HG02840 (cell line): ENCODE results near the gene SFMBT2.

Source experiments
- ATAC-seq: cut with Tn5 transposase; IDR thresholded peaks from one replicate; pipeline ENCODE4 v1.9.1; 2021; ENCODE audit warnings: mild to moderate bottlenecking, moderate library complexity, moderate number of reproducible peaks; ENCODE audit not compliant: unreplicated experiment, low FRiP score

Gene SFMBT2

DNA sequence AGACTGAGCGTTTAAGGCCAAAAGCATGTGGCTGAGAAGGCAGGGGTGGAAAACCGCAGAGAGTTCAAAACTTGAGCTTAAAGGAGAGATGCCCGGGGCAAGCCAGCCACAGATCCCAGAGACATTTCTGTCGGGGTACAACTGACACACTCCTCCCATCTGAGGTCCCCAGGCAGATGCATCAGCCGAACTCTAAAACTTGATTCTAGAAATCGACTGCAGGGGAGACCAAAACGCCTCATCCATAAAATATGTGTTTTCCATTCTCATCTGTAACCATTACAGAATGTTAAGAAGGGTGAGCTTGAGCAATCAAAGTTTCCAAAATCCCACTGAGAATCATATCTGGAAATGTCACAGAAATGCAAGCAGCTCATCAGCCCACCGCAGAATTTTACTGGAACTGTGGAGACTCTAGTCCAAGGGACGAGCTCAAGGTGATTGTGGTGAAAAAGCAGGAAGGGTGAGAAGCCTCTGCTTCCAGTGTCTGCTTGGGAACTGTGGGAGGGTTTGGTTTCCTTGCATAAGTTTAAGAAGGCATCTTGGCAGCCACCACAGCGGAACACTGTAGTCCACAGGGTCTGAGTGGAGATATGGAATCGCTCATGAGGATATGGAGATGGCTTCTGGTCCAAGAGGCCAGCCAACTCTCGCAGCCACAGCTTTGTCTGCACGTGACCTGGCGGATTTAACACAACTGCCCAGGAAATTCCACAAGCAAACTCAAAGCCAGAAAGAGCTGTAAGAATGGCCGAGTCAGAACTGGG is 249.2 kb downstream of the SFMBT2 start:
- ATAC-seq: no peak

DNA sequence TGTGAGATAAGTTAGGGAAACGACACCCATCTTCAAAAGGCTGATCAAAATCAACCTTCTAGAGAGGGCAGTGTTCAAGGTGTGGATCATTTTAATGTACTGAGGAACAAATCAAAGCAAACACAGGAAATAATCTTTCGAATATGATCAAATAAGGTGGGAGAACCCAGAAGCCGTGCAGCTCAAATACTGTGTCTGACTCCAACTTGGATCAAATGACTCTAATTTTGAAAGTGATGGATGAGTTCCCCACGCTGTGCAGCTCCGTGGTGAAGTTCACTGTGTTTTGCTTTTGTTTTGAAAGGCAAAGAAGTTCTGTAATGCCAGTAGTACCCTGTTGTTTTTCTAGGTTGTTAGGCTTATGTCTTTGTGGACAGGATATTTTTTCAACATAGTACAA is 250.9 kb downstream of the SFMBT2 start:
- no peak for ATAC-seq

DNA sequence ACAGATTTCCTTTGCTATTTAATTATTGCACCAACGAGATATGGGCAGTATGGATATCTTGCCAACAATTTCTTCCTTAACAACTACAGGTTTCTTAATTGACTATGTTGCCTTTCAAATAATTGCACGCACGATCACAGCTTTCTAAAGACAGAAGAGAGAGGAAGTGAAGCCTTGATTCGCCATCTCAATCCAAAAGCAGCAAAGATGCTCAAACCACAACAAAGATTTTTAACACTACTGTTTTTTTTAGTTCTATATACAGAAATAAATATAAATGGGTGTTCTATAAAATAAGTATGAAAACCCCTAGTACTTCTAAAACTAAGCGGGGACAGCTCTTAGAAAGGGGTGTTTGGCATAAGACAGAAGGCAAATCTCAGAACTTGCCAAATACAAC is 251.3 kb downstream of the SFMBT2 start:
- ATAC-seq: no peak

DNA sequence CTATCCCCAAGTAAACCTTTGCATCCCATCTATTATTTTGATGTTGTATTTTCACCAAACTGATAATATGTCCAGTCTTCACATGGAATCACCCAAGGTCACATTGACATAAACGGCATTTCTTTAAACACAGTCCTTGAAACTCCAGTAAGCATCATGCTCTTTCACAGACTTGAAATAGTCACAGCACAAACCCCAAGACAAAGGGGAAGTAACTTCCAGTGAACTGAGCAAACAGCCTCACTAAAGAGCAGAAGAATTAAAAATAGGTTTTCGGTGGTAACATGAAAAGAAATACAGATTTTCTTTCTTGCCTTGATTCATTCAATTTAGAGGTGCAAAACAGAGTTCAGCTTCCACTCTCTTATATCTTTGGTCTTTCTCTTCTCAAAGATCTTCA is 253.7 kb downstream of the SFMBT2 start:
- ATAC-seq: no peak

DNA sequence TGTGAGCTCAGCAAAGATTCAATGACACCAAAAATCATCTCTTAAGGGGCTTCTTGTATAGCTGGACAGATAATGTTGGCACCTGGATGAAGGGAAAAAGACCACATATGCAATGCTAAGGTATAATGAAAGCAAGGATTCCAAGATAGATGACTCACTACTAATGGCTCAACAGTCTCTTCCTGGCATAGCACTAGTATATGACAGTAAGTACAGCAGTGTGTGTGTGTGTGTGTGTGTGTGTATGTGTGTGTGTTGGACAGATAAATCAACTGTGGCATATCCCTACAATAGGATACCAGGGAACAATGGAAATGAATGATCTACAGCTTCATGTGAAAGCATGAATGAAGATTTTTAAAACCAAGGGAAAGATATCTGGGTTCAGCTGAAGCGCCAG is 257.1 kb downstream of the SFMBT2 start:
- ATAC-seq: no peak

DNA sequence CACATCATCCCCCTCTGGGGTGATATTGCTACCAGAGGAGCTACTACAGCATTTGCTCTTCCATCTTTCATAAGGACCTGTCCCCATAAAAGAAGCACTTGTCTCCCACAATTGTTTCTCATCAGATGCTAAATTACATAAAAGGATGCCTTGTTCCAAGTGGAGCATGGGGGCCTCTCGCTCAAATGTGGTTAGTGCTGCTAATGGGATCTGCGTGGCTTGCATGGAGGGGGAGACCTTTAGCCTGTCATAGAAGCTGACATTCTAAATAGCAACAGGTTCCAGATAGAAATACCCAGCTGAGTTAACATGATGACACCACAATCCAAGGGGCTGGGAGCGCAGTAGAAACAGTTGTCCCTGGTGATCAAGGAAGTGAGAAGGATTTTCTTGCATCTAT is 257.9 kb downstream of the SFMBT2 start:
- no peak for ATAC-seq

DNA sequence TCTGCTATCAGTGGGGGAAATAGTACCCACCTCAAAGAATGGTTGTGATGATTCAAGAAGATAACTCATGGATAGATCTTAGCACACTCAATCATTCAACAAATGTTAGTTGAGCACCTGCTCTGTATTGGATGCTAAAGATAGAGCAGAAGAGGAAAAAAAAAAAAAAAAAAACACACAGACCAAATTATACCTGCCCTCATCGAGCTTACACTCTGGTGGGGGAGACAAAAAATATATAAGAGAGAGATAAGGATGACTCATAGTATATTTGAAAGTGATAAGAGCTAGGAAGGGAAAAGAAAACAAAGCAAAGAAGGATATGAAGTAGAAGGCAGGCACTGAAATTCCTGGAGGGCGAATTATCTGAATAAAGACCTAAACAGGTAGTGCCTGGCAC is 258.5 kb downstream of the SFMBT2 start:
- ATAC-seq: no peak

DNA sequence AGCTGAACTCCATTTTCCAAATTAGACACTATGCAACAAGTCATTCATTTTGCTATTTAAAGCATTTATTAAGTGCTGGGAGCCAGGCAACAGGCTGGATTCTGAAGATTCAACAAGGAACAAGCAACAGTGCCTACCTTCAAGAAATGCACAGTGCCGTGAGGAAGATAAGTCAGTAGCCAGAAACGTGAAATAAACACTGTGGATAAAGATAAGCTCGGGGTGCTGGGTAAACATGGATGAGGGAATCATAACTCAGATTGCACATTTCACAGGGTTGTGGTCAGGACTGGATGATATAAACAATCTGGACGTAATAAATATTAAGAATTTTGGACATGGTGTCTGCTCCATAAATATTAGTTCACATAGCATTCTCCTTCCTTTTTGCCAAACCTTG is 259.3 kb downstream of the SFMBT2 start:
- ATAC-seq: no peak

DNA sequence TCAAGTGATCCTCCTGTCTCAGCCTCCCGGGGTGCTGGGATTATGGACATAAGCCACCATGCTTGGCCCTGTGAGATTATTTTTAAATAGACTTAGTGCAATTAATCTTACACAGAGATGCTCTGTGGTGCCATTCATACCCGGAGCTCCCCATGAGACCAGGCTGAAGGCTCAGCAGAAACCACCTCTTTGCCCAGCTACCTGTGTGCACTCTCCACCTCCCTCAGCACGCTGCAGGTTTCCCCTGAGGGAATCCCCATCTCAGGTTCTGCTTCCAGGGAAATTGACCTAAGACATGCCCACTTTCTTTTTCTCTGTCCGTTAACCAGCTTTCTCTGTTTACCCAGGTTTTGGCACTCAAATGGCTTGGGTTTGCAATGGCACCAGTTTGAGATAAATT is 260.5 kb downstream of the SFMBT2 start:
- no peak for ATAC-seq

DNA sequence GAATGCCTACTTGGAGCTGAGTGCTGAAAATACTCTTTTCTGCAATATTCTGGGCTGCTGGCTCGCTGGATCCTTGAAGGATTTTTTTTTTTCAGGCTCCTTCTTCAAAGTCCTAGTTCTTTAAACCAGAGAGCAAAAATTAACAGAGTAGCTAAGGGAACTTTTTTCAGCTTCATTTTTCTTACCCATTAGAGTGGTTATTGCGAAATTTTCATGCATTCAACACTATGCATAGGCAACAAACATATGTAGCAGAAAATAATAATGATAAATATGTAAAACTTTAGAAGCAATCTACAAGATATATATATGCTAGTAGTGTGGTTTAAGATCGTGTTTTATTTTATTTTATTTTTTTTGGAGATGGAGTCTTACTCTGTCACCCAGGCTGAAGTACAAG is 264.6 kb downstream of the SFMBT2 start:
- no peak for ATAC-seq

DNA sequence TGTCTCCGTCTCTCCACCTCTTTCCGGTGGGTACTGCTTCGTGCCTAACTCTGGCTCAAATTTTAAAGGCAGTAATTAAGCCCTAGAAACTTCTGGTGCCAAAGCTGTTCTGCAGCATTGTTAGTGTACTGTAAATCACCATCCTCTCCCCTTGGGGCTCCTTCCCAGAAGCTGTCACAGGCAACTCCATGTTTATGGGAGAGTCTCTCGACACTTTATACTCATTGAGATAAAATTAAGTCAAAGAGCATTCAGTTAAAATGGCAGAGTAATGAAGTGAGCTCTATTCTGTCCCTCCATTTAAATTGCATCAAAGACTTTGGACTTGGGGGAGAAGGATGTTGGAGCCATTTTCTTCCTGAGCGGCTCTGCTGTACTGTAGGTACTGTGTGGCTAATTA is 274.8 kb downstream of the SFMBT2 start:
- no peak for ATAC-seq

DNA sequence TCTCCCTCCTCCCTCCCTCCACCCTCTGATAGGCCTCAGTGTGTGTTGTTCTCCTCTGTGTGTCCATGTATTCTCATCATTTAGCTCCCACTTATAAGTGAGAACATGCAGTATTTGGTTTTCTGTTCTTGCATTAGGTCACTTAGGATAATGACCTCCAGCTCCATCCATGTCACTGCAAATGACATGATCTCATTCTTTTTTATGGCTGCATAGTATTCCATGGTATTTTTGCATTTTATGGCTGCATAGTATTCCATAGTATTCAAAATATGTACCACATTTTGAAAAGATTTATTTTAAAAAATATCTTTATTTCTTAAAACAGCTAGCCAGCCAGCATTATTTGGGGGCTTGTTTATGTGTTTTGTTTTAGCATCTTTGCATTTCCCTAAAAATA is 275.6 kb downstream of the SFMBT2 start:
- ATAC-seq: no peak

DNA sequence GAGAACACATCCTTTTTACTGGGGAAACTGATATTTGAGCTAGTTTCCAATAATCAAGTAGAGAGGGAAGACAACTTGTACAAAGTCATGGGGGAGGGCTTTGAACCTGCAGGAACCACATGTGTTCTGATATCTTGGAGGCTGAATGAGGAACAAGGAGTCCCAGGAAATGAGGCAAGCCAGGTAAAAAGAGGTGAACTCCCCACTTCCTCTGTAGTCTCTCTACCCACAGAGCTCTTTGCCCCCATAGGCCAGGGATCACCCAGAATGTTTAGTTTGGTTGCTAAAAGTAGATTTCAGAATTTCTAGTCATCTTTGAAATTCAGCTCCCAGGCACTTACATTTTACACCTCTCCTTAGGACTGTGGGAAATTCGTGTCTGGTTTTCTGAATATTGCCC is 276.4 kb downstream of the SFMBT2 start:
- no peak for ATAC-seq

DNA sequence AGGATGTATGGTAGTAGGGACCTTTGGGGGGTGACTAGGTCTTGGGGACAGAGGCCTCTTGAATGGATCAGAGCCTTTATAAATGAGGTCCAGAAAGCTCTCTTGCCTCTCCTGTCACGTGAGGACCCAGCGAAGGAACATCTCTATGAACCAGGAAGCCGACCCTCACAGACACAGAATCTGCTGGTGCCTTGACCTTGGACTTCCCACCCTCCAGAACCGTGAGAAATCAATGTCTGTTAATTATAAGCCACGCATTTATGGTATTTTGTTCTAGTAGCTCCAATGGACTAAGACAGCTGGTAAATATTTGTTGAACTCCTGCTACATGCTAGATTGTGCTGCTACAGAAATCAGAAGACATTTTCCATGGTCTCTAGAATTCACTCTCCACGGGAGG is 276.9 kb downstream of the SFMBT2 start:
- no peak for ATAC-seq

DNA sequence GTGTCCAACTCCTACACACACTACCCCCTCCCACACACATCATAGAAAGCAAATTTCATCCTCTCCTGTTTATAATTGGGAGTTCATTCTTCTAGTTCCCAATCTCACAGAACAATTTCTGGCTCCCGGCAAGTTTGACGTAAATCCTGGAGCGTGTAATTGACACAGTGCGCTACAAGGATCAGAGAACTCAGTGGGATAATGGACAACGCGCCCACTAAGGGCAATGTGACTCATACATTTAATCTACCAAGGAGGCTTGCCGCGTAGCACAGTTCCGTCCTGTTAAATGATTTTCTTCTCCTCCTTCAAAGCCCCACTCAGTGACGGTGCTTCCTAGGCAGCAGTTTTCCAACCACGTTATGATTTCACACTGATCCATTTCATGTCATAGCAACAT is 277.6 kb downstream of the SFMBT2 start:
- ATAC-seq: no peak

DNA sequence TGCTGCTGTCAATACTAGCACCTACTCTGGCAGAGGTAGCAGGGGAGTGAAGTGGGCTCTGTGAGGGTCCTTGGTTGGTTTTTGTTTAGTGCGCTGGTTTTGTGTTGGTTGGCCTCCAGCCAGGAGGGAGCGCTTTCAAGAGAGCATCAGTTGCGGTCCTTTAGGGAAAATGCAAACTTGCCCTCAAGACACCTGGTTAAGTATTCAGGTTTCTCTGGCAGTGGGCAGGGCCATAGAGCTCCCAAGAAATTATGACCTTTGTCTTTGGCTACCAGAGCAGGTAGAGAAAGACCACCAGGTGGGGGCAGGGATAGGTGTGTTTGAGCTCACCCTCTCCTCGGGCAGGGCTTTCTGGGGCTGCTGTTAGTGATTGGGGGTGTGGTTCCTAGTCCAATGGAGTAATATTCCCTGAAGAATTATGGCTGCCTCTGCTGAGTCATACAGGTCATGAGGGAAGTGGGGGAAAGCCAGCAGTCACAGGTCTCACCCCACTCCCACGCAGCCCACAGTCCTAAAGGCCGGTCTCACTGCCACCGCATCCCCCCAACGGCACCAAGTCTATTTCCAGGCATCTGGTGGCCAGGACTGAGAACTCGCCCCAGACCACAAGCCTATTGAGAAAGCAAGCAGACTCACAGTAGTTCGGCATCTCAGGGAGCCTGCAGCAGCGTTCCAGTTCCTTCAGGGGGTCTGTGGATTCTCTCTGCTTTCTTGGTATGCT is 280.5 kb downstream of the SFMBT2 start:
- ATAC-seq: no peak

DNA sequence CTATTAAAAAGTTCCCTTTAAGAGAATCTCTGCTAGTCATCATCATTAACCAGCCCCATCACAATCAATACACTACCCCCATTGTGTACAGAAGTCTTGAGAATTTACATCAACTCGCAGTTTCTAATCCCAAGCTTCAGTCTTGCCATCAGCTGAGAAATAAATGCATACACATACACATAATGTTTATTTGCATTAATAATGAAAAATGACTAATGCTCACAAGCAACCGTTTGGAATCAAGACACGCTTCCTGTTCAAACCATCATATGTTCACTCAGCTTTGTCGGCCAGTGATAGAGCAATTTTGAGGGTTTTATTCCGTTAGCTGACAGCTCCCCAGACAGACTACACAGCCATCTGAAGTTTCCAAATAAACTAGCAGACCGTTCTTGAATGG is 287.1 kb downstream of the SFMBT2 start:
- ATAC-seq: no peak

DNA sequence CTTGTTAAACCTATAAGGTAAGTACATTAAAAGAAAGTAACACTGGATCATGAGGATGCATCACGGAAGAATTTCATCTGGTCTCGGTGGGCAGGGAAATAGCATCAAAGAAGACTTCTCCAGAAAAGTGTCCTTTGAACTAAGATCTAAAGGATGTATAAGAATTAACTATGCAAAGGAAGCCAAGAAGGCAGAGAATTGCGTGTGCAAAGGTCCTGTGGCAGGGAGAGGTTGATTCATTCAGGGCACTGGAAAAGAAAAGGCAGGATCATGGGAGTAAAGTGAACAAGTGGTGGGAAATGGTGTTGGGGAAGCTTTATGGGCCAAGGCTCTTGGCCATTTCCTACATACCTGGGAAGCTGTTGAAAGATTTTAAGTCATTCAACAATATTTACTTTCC is 288.3 kb downstream of the SFMBT2 start:
- ATAC-seq: no peak

DNA sequence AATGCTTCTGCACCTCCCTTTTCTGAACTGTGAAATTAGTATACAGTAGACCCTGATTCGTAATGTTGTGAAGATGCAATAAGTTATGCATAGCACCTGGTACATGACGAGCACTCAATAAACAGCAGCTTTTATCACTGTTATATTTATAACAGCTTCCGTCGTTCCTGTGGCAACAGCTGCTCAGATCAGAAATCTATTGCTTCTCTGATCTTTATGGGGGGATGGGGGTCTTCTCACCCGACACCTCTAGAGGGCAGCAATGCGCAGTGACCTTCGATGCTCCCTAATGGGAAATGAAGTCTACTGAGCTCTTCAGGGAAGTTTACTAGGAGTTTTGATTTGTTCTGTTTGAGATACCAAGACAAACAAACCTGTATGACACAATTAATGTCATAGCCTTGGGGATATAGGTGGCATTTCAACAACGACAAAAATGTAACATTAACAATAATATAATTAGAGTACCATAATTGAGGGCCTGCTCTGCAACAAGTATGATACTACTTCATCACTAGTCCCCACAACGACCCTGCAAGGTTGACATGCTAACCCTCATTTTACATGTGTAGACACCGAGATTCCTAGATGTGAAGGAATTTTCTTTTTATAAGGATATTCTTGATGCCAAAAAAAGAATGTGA is 289.6 kb downstream of the SFMBT2 start:
- no peak for ATAC-seq

DNA sequence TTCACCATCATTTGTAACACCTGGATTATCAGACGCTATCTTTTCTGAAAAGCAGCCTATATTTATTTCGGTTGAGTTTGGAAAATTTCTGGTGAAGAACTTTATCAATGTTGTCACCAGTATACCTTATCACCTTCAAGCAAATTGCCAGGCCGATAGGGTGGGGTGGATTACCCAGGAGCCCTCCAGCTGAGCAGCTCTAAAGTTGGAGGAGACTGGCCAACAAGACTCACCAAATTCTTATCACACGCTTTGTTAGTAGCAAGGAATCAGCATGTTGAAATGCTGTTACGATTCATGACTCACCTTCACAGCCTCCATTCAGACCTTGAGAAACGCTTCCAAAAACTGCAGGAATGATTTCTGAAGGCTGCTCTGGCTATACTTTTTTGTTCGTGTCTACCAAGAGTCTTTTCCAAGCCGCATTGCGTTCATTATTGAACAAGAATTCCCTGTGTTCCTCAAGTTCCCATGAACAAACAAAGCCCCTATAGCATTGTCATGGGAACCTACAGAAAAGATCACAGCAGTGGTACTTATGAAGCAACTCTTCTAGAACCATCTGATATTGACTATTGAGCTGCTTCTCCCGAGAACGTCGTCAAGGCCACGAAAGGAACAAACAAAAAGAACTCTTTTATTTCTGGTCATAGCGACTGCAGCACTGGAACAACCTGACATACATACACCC is 291.4 kb downstream of the SFMBT2 start:
- ATAC-seq: no peak
